Activated CD4-positive, CD25-positive, alpha-beta regulatory T cell treated with anti-CD3 and anti-CD28 coated beads, Interleukin-2, amount 50 U/mL, for 72 hours (primary cell): ENCODE results near the gene SRBD1.

ENCODE experiments used
- DNase-seq: peaks from one replicate; pipeline ENCODE4 v3.0.0; 2021

Gene SRBD1

DNA sequence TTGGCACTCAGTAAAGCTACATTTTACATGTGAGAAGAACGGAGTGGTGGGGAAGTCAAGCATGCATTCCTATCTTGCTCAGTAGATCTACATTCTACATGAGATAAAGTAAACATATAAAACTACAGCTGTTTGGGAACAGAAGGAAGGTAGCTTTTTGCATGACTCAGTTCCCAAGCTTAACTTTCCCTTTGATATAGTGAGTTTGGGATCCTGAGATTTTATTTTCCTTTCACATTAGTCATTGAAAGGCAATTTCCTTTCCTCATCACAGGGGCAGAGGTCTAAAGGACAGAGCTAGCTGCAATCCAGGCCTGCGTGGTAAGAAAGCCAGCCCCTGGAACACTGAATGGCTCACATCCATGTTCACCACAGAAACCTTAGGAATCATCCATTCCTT, 257.2 kb downstream of the SRBD1 start:
- DNase-seq = no peak

DNA sequence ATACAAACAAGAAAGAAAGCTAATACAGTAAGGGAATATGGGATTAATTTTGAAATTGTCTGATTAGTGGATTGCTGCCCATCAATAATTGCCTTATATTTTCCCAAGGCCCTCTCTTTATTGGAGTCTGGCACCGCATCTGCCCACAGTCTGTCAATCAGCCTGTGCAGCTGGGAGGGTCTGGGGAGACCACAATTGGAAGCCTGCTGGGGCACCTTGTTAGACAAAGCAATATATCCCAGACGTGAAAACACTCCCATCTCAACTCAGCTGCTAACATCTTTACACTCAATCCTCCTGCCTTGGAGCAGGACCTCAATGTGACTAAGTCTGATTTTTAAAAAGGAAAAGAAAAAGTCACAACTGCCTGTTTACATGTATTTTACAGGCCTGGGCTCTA, 258.6 kb downstream of the SRBD1 start:
- DNase-seq = no peak

DNA sequence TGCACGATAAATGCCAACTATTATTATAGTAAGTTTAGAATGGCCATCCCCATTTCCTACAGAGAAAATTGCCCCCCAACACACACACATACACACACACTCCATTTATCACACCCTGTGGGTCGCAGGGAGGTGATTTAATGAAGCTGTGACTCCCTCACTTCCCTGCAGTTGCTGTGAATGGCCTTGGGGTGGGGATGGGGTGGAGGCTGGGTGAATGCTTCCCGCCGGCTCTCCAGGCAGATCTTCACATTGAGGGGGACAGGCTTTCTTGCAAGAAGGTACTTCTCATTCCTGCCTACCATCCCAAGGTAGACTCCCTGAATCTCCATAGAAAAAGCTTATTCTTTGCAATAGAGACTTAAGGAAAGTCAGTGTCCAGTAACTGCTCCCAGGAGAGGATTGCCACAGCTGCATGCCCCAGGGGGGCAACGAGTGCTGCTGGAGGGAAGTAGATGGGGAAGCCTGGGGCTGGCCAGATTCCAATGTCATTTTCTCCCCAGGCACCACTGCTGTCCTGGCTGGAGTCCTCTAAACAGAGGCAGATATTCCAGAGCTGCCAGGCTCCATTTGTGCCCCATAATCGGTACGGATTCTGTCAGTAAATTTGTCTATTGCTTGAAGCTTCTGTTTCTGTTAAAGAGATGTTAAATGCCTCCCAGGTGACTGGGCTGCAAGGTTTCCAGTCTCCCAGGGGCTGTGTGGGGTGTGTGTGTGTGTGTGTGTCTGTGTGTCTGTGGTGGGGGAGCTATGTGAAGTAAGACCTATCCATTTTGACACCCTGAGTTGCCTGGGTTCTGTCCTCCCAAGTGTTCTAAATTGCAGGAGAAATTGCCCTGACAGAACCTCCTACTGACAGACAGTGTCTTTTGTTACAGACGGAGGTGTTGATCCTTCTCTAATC, 265.5 kb downstream of the SRBD1 start:
- no peak for DNase-seq

GRCh38 chr2:45344502-45344901, 266.6 kb downstream of the SRBD1 start:
- DNase-seq = no peak

DNA sequence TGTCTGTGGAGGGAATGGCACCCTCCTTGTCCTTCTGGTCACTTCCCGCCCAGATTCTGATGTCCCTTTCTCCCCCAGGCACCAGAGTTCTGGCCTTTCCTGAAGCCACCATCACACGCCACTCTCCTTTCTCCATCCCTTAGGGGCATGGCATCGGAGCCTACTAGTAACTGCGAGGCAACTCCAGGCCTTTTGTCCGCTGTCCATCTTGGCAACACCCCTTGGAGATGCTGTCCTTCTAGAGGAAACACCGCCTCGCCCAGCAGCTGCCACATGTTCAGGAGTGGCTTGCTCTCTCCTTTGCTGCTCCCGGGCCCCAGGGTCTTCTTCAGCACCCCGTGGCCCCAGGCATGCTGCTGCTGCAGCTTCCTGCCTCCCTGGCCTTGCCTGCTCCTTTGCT, 267.0 kb downstream of the SRBD1 start:
- no peak for DNase-seq

- DNase-seq = no peak
Measured at GRCh38 chr2:45343251-45344017, 267.6 kb downstream of the SRBD1 start.

DNA sequence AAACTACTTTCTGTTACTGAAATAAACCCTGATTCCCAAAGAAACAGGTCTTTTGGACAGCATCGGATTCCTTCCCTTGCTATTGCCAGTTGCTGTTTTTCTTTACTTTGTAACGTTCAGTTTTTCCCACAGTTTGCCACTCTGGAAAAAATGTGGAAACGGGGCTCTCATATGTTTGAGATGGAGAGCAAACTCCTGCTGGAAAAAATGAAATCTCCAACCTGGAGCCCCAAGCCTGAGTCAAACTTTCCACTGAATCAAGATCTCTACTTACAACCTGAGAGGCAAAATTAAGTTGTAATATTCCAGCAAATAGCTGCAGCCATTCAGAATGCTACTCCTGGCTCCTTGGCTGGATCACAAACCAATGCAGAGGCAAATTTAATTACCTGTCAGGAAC, 270.7 kb downstream of the SRBD1 start:
- DNase-seq = no peak

DNA sequence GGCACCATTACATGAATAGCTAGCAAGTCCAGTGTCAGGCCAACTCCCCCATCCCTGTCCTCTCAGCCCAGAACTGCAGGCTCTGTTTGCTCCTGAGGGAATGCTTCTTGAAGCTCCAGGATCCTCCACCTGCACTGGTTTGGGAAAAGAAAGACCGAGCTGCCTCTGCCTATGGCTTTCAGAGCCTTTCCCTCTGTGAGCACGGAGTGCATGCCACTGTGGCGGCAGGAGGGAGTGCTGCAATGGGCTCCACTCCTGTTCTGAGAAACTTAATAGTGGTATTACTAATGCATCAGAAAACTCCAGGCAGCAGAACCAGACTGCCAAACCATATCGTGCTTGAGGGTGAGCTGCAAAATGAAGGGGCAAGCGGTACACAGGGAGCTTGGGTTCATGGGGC, 271.8 kb downstream of the SRBD1 start:
- DNase-seq = no peak
